Right hindlimb (tissue), 1 donor: Measurements from ENCODE around the gene FTMT.
"Not testable (repeated sequence)": the region's sequence is repeated elsewhere in the genome, so short reads cannot be mapped to it uniquely, and the experiment has no call there.

Experiments
- DNase-seq: peaks from one replicate; pipeline ENCODE4 v3.0.0-alpha.2; 2018

Gene FTMT

GRCh38 chr5:121851643-121852574 is at the start of gene FTMT:
FTMT (plus strand) TSS chr5:121851882; CDS start chr5:121851964, 82 bp downstream.
- no peak for DNase-seq

GRCh38 chr5:121805251-121805650 is 46.4 kb upstream of the FTMT start:
- not testable (repeated sequence) for DNase-seq

- no peak for DNase-seq
These were observed 45.8 kb upstream of the FTMT start for GRCh38 chr5:121805911-121806310.

GRCh38 chr5:121816164-121816563 is 35.5 kb upstream of the FTMT start:
- DNase-seq = no peak

GRCh38 chr5:121819682-121820261 is 31.9 kb upstream of the FTMT start:
- DNase-seq = no peak

- no peak for DNase-seq
These were observed 18.1 kb upstream of the FTMT start for GRCh38 chr5:121833617-121834016.

- no peak for DNase-seq
These were observed 17.7 kb upstream of the FTMT start for GRCh38 chr5:121834021-121834420.

GRCh38 chr5:121841892-121842291 is 9.8 kb upstream of the FTMT start:
- no peak for DNase-seq

- DNase-seq = no peak
These were observed 1.4 kb upstream of the FTMT start for GRCh38 chr5:121850272-121850671.

GRCh38 chr5:121853850-121854249 is 2.2 kb downstream of the FTMT start:
- DNase-seq = no peak

GRCh38 chr5:121862801-121863200 is 11.1 kb downstream of the FTMT start:
- DNase-seq = peak; percentile 48

GRCh38 chr5:121863753-121864285 is 12.1 kb downstream of the FTMT start:
- DNase-seq = no peak

GRCh38 chr5:121867403-121867802 is 15.7 kb downstream of the FTMT start:
- DNase-seq = no peak

- DNase-seq = no peak
These were observed 18.8 kb downstream of the FTMT start for GRCh38 chr5:121870489-121870888.

GRCh38 chr5:121872856-121873255 is 21.2 kb downstream of the FTMT start:
- no peak for DNase-seq

- DNase-seq = no peak
These were observed 21.7 kb downstream of the FTMT start for GRCh38 chr5:121873409-121873808.

GRCh38 chr5:121885630-121886029 is 33.9 kb downstream of the FTMT start:
- no peak for DNase-seq

- no peak for DNase-seq
These were observed 36.0 kb downstream of the FTMT start for GRCh38 chr5:121887727-121888126.

GRCh38 chr5:121890297-121890858 is 38.7 kb downstream of the FTMT start:
- no peak for DNase-seq

GRCh38 chr5:121897341-121897740 is 45.7 kb downstream of the FTMT start:
- DNase-seq = no peak

- DNase-seq = no peak
These were observed 47.7 kb downstream of the FTMT start for GRCh38 chr5:121899346-121899745.
